ENCODE measurements around the gene P3H3.

DNA sequence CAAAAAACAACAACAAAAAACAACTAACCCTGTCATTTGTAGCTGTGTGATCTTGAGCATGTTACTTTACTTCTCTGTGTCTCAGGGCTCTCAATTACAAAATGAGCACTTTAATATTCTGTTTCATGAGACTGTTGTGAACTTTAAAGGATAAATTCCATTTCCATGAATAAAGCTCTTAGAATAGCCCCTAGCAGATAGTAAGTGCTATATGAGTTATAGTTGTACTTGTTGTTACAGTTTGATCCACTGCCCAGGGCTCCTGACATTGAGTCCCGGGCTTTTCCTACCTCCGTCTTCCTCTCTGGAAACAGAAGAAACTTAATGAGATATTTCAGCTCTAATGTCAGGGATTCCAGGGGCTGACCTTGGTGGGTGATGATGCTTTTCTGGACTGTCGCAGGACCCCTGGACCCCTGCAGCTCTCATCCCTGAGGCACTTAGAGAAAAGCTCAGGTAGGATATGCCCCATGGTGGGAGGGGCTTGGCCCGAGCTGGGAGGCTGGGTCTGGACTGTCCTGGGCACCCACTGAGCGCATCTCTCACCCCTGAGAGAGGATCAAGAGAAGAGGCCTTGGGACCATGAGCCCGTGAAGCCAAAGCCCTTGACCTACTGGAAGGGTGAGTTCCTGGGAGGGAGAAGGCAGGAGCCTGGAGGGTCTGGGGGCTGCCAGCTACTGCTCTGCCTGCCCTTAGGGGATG lies 5.1 kb downstream of the P3H3 start:
- TF ChIP-seq, protein P1, sequence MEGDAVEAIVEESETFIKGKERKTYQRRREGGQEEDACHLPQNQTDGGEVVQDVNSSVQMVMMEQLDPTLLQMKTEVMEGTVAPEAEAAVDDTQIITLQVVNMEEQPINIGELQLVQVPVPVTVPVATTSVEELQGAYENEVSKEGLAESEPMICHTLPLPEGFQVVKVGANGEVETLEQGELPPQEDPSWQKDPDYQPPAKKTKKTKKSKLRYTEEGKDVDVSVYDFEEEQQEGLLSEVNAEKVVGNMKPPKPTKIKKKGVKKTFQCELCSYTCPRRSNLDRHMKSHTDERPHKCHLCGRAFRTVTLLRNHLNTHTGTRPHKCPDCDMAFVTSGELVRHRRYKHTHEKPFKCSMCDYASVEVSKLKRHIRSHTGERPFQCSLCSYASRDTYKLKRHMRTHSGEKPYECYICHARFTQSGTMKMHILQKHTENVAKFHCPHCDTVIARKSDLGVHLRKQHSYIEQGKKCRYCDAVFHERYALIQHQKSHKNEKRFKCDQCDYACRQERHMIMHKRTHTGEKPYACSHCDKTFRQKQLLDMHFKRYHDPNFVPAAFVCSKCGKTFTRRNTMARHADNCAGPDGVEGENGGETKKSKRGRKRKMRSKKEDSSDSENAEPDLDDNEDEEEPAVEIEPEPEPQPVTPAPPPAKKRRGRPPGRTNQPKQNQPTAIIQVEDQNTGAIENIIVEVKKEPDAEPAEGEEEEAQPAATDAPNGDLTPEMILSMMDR (IDR thresholded peaks at IDR 0.05 in 4 of 5, conservative IDR thresholded peaks at IDR 0.05 in 1 of 5) = no peak
- TF ChIP-seq POLR2A (IDR thresholded peaks at IDR 0.05) = no peak
